Skeletal muscle cell (primary cell): ENCODE data around the gene YWHAH.

ENCODE experiments used
- DNase-seq: peaks from one replicate; pipeline ENCODE4 v3.0.0-alpha.2; 2010; ENCODE audit warnings: low read depth
- H3K4me3 ChIP-seq: 2 replicates; pipeline ENCODE4 v1.5.1; 2011; ENCODE audit warnings: low read depth, mild to moderate bottlenecking, control low read depth, low read length, moderate library complexity

Gene YWHAH

GRCh38 chr22:31921106-31921505, 23.2 kb upstream of the YWHAH start:
- H3K4me3 ChIP-seq, result no peak overlapping the region
- no peak for DNase-seq

DNA sequence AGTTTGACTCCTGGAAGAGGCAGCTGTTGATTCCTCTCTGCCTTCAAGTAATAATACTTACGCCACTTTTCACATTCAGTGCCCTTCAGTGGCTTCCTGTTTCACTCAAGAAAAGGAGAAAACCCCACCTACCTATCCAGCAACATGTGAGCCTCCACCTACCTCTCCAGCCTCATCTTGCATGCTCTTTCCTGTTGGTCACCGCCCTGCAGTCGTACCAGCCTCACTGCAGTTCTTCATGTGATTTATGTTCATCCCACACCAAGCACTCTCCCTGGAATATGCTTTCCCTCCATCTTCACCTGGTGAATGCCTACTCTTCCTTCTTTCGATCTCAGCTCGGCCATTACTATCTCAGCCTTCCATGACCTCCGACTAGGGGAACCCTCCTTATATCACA, 21.8 kb upstream of the YWHAH start:
- no peak for DNase-seq
- no peak overlapping the region for H3K4me3 ChIP-seq

DNA sequence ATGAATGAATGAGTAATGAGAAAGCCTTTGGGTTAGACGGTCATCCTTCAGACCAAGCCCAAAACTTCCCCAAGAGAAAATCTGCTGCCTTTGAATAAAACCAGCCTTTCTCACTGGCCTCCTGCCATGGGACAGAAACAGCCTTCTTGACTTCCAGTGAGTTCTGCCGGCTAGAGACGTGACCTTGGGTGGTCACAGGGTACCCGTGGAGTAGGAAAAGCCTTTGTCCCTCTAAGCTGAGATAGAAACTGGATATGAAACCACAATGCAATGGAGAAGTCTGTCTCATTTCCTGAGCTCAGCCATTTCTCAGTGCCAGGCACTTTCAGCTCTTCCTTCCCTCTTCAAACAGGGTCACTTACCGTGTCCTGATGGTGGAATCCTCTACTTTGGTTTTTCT, 21.2 kb upstream of the YWHAH start:
- DNase-seq, result no peak
- H3K4me3 ChIP-seq, result no peak overlapping the region

DNA sequence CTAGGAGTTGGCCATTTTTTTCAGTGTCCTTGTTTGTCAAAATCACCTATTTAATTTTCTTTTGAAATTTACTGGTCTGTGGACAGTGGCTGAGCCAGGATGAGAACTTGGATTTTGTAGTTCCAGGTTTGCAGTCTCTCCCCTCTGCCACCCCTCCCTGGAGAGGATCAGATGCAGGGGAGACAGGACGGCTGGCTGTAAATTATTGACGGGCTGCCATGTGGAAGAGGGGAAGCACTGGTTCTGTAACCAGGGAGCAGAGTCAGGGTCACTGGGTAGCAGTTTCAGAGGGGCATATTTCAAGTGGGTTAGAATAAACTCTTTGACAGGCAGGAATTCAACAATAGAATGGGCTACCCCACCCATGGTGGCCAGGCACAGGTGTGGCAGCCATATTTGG, 20.6 kb upstream of the YWHAH start:
- no peak overlapping the region for H3K4me3 ChIP-seq

GRCh38 chr22:31925056-31925455, 19.3 kb upstream of the YWHAH start:
- no peak overlapping the region for H3K4me3 ChIP-seq
- DNase-seq, result no peak

More for the DNA sequence above, 20.6 kb upstream of the YWHAH start:
- no peak for DNase-seq

DNA sequence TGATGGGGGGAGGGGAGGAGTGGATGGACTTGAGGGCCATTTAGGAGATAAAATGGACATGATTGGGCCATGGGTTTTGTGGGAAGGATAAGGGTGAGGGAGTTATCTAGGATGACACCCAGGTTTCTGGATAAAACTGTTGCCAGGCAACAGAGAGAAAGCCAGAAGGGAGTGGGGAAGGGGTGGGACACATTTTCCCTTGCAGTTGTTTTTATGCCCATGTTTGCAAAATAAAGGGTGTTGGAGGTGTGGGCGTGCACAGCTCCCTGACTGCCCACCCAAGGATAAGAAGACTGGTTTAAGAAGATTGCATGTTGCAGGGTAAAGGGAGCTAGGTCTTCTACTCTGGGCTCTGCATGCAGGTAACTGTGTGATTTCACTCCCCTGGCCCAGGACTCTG, 18.3 kb upstream of the YWHAH start:
- no peak for DNase-seq
- no peak overlapping the region for H3K4me3 ChIP-seq

DNA sequence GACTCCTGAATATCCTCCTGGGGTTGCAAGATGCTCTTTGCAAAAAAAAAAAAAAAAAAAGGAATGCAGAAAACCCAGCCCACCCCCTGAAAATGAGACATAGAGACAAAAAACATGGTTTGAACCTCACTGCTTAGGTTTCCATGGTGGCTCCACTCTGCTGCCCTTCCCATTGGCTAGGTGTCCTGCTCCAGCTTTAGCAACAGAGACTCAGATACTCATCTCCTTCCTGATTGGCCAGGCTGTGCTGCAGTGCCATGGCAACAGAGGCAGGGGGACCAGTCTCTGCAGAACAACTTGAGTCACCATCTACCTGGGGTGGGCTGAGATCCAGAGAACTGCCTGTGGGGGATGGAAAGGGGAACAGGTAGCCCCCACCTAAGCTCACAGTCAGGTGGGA, 17.4 kb upstream of the YWHAH start:
- H3K4me3 ChIP-seq, result no peak overlapping the region
- DNase-seq, result no peak

DNA sequence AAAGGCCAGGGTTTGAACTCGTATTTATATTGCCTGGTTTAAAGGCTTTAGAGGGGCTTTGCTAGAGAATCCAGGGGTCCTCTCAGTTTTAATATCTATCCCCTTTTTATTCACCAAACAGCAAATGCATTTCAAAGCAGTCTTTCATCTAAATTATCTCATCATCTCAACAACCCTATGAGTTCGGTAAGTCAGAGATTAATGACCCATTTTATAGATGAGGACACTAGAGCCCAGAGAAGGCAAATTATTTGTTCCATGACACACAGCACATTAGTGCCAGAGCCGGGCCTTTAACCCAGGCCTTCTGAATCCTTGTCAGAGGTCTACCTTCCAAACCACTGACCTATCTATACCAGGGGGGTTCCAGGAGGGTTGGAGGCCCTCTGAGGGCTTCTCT, 16.8 kb upstream of the YWHAH start:
- no peak for DNase-seq
- no peak overlapping the region for H3K4me3 ChIP-seq

DNA sequence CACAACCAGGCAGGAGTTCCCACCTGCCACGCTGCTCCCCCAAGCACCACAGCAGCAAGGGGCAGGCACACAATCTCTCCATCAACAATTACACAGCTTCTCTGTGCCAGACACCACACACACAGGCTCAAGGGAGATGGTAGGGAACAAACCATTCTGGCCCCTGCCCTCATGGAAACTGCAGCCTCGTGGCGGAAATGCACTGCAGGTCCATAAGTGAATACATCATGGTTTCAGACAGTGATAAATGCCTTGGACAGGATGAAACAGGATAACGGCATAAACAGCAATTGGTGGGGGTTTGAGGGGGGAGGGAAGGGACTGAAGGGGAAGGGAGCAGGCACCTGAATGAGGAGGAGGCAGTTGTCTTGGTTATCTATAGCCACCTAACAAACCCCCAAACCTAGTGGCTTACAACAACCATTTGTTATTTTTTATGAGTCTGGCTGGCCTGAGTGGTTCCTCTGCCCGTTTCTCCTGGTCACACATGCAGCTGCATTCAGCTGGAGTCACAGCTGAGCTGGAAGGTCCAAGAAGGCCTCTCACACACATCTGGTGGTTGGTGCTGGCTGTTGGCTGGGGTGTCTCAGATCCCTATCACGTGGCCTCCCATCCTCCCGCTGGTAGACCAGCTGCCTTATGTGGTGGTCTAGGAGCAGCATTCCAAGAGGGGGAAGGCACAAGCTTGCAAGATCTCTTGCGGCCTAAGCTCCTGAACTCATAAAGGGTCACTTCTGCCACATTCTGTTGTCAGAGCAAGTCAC, 15.0 kb upstream of the YWHAH start:
- peak; percentile 13 for DNase-seq
- no peak overlapping the region for H3K4me3 ChIP-seq

DNA sequence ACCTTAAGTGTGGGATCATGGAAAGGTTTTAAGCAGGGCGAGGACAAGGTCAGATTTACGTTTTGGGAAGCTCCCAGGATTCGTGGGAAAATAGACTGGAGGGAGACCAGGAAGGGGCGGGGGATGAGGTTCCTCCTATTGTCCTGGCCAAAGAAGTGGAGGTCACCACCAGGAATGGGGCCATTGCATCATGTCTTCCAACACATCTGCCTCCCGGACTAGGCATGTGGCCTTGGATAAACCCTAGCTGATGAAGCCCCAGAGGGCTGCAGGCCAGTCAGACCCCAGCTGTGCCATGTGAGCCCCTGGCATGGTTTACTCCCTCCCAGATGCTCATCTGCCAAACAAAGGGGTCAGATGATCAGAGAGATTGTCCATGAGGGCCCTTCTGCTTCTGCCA, 11.5 kb upstream of the YWHAH start:
- no peak overlapping the region for H3K4me3 ChIP-seq
- no peak for DNase-seq

DNA sequence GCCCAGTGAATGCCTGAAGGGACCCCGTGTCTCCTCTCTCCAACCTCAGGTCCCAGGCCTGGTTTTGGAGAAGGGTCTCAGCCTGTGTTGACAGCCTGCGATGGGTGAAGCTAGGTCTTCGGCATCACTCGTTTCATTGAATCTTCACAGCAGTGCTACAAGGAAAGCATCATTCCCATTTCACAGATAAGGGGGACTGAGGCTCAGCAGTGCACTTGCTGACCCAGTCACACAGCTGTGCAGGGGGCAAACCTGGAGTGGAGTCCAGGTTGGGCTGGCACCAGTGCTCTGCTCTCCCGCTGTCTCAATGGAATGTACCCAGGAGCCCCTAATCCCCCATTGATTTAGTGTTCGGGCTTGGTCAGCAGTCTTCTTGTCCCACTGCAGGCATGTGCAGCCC, 10.9 kb upstream of the YWHAH start:
- DNase-seq, result no peak
- no peak overlapping the region for H3K4me3 ChIP-seq

- DNase-seq, result no peak
- H3K4me3 ChIP-seq, result no peak overlapping the region
Observed at GRCh38 chr22:31933816-31934482, 10.4 kb upstream of the YWHAH start.

DNA sequence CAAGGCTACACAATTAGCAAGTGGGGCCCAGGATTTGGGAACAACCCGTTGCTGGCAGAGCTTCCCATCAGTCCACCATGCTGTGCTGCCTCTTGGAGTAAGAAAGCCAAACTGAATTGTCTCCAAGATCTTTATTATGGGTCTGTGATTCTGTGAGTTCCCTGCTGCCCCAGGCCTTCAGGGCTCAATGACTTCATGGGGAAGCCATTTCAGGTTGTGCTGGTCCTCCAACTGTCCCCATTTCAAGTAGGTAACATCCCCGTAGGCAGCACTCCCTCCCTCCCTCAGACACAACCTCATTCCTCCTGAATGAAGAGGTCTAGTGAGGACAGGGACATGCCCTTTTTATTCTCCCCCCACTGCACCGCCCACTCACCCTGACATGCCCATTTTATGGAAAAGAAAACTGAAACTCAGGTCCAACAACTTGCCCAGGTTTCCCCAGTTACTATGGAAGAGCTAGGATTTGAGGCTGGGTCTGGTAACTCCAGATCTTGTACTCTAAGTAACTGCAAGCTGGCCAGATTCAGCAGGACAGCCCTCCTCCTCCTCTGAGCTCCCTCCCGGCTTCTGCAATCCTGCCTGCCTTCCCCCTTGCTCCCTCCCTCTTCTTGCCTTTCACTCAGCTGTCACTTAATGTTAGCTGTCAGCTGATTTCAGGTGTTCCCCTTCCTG, 8.2 kb upstream of the YWHAH start:
- H3K4me3 ChIP-seq, result no peak overlapping the region
- DNase-seq, result no peak

DNA sequence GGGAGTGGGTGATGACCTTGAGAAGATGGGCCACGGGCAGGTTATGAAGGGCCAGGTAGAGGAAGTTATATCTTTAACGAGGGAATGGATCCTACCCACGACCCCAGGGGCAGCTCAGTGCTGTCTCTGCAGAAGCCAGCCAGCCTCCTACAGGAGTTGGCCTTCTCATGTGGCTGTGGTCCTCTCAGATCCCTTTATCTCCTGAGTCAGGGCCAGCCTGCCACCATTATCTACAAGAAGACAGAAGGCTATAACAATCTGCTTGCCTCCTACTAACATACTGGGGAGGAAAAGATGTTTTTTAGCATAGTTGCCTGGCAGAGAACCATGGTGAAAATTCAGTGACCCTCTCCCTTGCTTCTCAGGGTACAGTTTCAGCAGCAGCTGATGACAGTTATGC, 7.0 kb upstream of the YWHAH start:
- DNase-seq, result no peak
- no peak overlapping the region for H3K4me3 ChIP-seq

DNA sequence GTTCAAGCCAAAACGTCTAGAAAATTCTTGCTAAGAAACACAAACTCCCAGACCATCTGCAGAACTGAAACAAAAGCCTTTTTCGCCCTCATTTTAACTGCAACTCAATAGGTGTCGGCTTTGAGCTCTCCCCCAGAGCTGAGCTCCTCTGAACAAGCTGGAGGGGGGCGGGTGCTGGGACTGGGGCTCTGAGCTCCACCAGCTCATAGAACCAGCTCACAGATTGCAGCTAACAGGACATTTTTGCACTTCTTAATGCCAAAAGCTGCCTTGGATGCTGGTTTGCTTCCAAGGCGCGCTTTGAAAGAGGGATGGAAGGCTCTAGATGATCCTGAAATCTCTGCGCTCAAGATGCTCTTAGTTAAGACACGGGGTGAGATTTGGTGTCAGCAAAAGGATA, 6.0 kb upstream of the YWHAH start:
- no peak overlapping the region for H3K4me3 ChIP-seq
- no peak for DNase-seq

DNA sequence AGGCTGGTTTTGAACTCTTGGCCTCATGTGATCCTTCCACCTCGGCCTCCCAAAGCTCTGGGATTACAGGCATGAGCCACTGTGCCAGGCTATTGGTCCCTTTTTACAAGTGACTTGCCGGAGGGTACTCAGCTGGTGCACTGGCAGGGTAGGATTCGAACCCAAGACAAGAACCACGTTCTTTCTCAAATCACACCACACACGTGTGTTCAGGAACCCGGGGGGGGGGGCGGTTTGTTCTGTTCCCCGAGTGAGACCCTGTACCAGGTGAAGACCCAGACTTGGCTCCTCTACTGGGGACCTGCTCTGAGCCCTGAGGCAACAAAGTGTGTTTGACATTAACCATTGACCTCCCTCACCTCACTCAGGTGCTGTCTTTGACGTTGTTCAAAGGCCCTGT, 3.8 kb upstream of the YWHAH start:
- H3K4me3 ChIP-seq, result no peak overlapping the region
- DNase-seq, result no peak

- no peak overlapping the region for H3K4me3 ChIP-seq
- DNase-seq, result no peak
Observed at GRCh38 chr22:31942091-31942490, 2.2 kb upstream of the YWHAH start.

GRCh38 chr22:31943206-31943977, 943 bp upstream of the YWHAH start:
- DNase-seq, result no peak
- peak overlapping the region; percentile 60 for H3K4me3 ChIP-seq

- DNase-seq, result no peak
- H3K4me3 ChIP-seq, result peak overlapping the region; percentile 63
Observed at GRCh38 chr22:31944700-31945442, 536 bp downstream of the YWHAH start.
